C4-2B (cell line): ENCODE measurements around the gene DDX42.

Source experiments
- H3K27ac ChIP-seq: fragments of 450-650 bp; 2 replicates; pipeline ENCODE4 v1.5.1; 2017
- CTCF ChIP-seq: fragments of 450-650 bp; conservative IDR thresholded peaks from 2 replicates; pipeline ENCODE4 v1.5.1; 2017; ENCODE audit warnings: mild to moderate bottlenecking
- ZFX ChIP-seq: fragments of 450-650 bp; IDR thresholded peaks from 2 replicates; pipeline ENCODE4 v1.6.1; 2017

DDX42 gene

GRCh38 chr17:63817736-63818385, 43.9 kb downstream of the DDX42 start:
- H3K27ac ChIP-seq: no peak overlapping the region
- TF ChIP-seq ZFX (no peak), CTCF (no peak)

- H3K27ac ChIP-seq: no peak overlapping the region
- TF ChIP-seq ZFX: no peak
- TF ChIP-seq CTCF: no peak
Measured at GRCh38 chr17:63819131-63819530, 45.2 kb downstream of the DDX42 start.

GRCh38 chr17:63819585-63820537, 45.9 kb downstream of the DDX42 start:
- TF ChIP-seq ZFX (no peak), CTCF (no peak)
- H3K27ac ChIP-seq: no peak overlapping the region

GRCh38 chr17:63820963-63821561, 47.1 kb downstream of the DDX42 start:
- no peak for TF ChIP-seq CTCF
- no peak for TF ChIP-seq ZFX
- H3K27ac ChIP-seq: no peak overlapping the region

- no peak overlapping the region for H3K27ac ChIP-seq
- no peak for TF ChIP-seq ZFX
- no peak for TF ChIP-seq CTCF
Measured at GRCh38 chr17:63821804-63822203, 47.8 kb downstream of the DDX42 start.

GRCh38 chr17:63822537-63822936, 48.6 kb downstream of the DDX42 start:
- TF ChIP-seq ZFX (no peak), CTCF (no peak)
- no peak overlapping the region for H3K27ac ChIP-seq
